Right renal cortex interstitium (tissue), 3 donors: Measurements from ENCODE around the gene NXF1. TPM values are rescaled to one million over a fixed set of nuclear protein-coding genes. Genes with fewer than 3 reads are reported as not detected.
"Not testable (repeated sequence)": the region's sequence is repeated elsewhere in the genome, so short reads cannot be mapped to it uniquely, and the experiment has no call there.

Experiments used
- DNase-seq, 3 donors: peaks; one replicate each; pipeline ENCODE4 v3.0.0-alpha.2; 2013; ENCODE audit warnings: low read depth in 3 of 3, low spot score in 2 of 3
- polyA plus RNA-seq, 3 donors: library from polyadenylated mRNA; unstranded; fragments of 120-200 nt; gene quantifications; one replicate each; pipeline ENCODE4 v1.2.1, GENCODE V29; 2013; ENCODE audit not compliant: insufficient read length in 3 of 3

Gene NXF1
- polyA plus RNA-seq, 3 donors, result 107 to 140 (median 121) TPM

GRCh38 chr11:62788991-62789390 is 16.2 kb downstream of the NXF1 start:
- DNase-seq, result no peak

- peak; percentile 95 to 98 (median 98) for DNase-seq
Measured at GRCh38 chr11:62787005-62787759, 18.1 kb downstream of the NXF1 start, which contains the start of gene TMEM179B. TMEM179B (plus strand) TSS chr11:62787402; CDS start chr11:62787432, 30 bp downstream.

GRCh38 chr11:62786318-62787004 is 18.8 kb downstream of the NXF1 start:
- DNase-seq, result peak; percentile 71 to 87 (median 83)

- no peak for DNase-seq
Measured at GRCh38 chr11:62782753-62783152, 22.5 kb downstream of the NXF1 start.

GRCh38 chr11:62778441-62778840 is 26.8 kb downstream of the NXF1 start:
- DNase-seq, result no peak

GRCh38 chr11:62777389-62777788 is 27.9 kb downstream of the NXF1 start:
- no peak for DNase-seq

GRCh38 chr11:62775646-62776045 is 29.6 kb downstream of the NXF1 start:
- no peak for DNase-seq

- DNase-seq, result no peak
Measured at GRCh38 chr11:62774407-62774806, 30.8 kb downstream of the NXF1 start.

- DNase-seq, result peak; percentile 84 to 96 (median 90)
Measured at GRCh38 chr11:62771144-62772021, 33.9 kb downstream of the NXF1 start, which contains the start of gene TAF6L. TAF6L (plus strand) TSS chr11:62771396; CDS start chr11:62775784, 4,388 bp downstream.

GRCh38 chr11:62770778-62771143 is 34.5 kb downstream of the NXF1 start:
- DNase-seq, result no peak

- DNase-seq, result not testable (repeated sequence)
Measured at GRCh38 chr11:62760867-62761227, 44.4 kb downstream of the NXF1 start.

- DNase-seq, result no peak
Measured at GRCh38 chr11:62757846-62758788, 47.1 kb downstream of the NXF1 start.

- DNase-seq, result no peak
Measured at GRCh38 chr11:62755086-62755615, 50.1 kb downstream of the NXF1 start.

- peak; percentile 95 to 97 (median 96) for DNase-seq
Measured at GRCh38 chr11:62753736-62754603, 51.3 kb downstream of the NXF1 start, which contains the start of gene ZBTB3. ZBTB3 (minus strand) TSS chr11:62754160; CDS start chr11:62753664, 496 bp downstream.

- DNase-seq, result no peak
Measured at GRCh38 chr11:62752994-62753735, 52.1 kb downstream of the NXF1 start.

- DNase-seq, result no peak
Measured at GRCh38 chr11:62752177-62752785, 53.0 kb downstream of the NXF1 start.

GRCh38 chr11:62749931-62750330 is 55.3 kb downstream of the NXF1 start:
- DNase-seq, result not testable (repeated sequence)
